ENCODE data around the gene TFF3. TPM values are rescaled to one million over a fixed set of nuclear protein-coding genes. Genes with fewer than 3 reads are reported as not detected.
A peak's percentile ranks its signal among the peaks of the same experiment; 100 is the strongest.

TFF3 gene
- total RNA-seq, 1 donor from 2014 or later = 31.9 TPM

GRCh38 chr21:42305707-42306147 lies 9.5 kb downstream of the TFF3 start:
- Histone ChIP-seq H3K36me3 (no peaks in the 10 kb centered on the region), H3K27me3 (no peaks in the 10 kb centered on the region), H3K4me3 (no peak overlapping the region), H3K9me3 (no peaks in the 10 kb centered on the region), H3K4me1 (peaks cover 5% of the 10 kb centered on the region), H3K27ac (no peak overlapping the region)
- TF ChIP-seq, protein P1, sequence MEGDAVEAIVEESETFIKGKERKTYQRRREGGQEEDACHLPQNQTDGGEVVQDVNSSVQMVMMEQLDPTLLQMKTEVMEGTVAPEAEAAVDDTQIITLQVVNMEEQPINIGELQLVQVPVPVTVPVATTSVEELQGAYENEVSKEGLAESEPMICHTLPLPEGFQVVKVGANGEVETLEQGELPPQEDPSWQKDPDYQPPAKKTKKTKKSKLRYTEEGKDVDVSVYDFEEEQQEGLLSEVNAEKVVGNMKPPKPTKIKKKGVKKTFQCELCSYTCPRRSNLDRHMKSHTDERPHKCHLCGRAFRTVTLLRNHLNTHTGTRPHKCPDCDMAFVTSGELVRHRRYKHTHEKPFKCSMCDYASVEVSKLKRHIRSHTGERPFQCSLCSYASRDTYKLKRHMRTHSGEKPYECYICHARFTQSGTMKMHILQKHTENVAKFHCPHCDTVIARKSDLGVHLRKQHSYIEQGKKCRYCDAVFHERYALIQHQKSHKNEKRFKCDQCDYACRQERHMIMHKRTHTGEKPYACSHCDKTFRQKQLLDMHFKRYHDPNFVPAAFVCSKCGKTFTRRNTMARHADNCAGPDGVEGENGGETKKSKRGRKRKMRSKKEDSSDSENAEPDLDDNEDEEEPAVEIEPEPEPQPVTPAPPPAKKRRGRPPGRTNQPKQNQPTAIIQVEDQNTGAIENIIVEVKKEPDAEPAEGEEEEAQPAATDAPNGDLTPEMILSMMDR (IDR thresholded peaks at IDR 0.05) = no peak
- TF ChIP-seq POLR2AphosphoS5 (IDR thresholded peaks at IDR 0.05; ENCODE audit: insufficient read depth in 1 of 2, low read depth in 1 of 2) (no peak), POLR2A (IDR thresholded peaks at IDR 0.05) (no peak)
- intact Hi-C loops (cut with DNase I) = no loop called here
- DNase-seq (ENCODE audit: extremely low spot score in 2 of 2) = no peak

GRCh38 chr21:42304556-42305454 lies 10.4 kb downstream of the TFF3 start:
- peaks cover 5% of the 10 kb centered on the region for H3K4me1 ChIP-seq
- H3K27ac ChIP-seq = no peak overlapping the region
- H3K9me3 ChIP-seq = no peaks in the 10 kb centered on the region
- intact Hi-C loops (cut with DNase I) = no loop called here
- no peak for TF ChIP-seq POLR2A (IDR thresholded peaks at IDR 0.05)
- TF ChIP-seq POLR2AphosphoS5 (IDR thresholded peaks at IDR 0.05; ENCODE audit: insufficient read depth in 1 of 2, low read depth in 1 of 2) = no peak
- TF ChIP-seq, protein P1 (IDR thresholded peaks at IDR 0.05) = no peak
- no peaks in the 10 kb centered on the region for H3K36me3 ChIP-seq
- DNase-seq (ENCODE audit: extremely low spot score in 2 of 2) = no peak
- H3K4me3 ChIP-seq = no peak overlapping the region
- no peaks in the 10 kb centered on the region for H3K27me3 ChIP-seq

DNA sequence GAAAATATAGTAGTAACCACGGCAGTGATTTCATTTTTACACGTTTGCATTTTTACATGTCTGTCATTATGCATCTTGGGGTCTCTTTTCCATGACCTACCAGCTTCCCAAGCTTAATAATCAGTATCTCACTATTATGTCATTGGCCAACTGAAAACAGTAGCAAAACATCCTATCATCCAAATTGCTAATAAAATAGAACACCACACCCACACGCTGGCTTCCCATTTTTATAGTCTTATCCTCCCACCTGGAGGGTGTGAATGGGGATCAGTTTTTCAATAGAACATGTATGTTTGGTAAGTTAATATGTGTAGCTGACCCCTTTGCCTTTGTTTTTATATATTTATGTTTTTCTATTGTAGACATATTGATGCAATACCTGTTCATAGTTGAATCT lies 11.8 kb downstream of the TFF3 start:
- H3K4me1 ChIP-seq = peaks cover 5% of the 10 kb centered on the region
- no peak overlapping the region for H3K4me3 ChIP-seq
- TF ChIP-seq POLR2AphosphoS5 (IDR thresholded peaks at IDR 0.05; ENCODE audit: insufficient read depth in 1 of 2, low read depth in 1 of 2) (no peak), POLR2A (IDR thresholded peaks at IDR 0.05) (no peak)
- TF ChIP-seq, protein P1 (IDR thresholded peaks at IDR 0.05) = no peak
- intact Hi-C loops (cut with DNase I) = no loop called here
- no peak for DNase-seq (ENCODE audit: extremely low spot score in 2 of 2)
- H3K36me3 ChIP-seq = no peaks in the 10 kb centered on the region
- no peak overlapping the region for H3K27ac ChIP-seq
- H3K9me3 ChIP-seq = no peaks in the 10 kb centered on the region
- H3K27me3 ChIP-seq = no peaks in the 10 kb centered on the region

DNA sequence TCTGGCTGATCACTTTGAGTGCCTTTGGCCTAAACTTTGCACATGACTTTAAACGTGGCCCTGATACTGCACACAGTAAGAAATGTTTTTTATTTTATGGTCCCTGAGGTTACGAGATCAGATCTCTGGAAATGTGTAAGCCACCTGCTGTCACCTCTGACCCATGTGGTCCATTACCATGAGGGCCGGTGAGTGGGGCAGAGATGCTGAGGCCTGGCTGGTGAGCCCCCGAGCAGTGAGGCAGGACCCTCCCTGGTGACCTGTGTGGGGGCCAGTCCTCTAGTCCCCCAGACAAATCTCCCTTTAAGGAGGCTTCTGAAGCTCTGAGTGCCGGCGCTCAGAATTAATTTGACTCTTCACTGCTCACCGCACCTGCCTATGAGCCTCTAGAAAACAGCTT lies 12.4 kb downstream of the TFF3 start:
- no peaks in the 10 kb centered on the region for H3K9me3 ChIP-seq
- TF ChIP-seq POLR2AphosphoS5 (IDR thresholded peaks at IDR 0.05; ENCODE audit: insufficient read depth in 1 of 2, low read depth in 1 of 2) = no peak
- TF ChIP-seq, protein P1 (IDR thresholded peaks at IDR 0.05) = no peak
- TF ChIP-seq POLR2A (IDR thresholded peaks at IDR 0.05) = no peak
- H3K27me3 ChIP-seq = no peaks in the 10 kb centered on the region
- peaks cover 5% of the 10 kb centered on the region for H3K4me1 ChIP-seq
- intact Hi-C loops (cut with DNase I) = no loop called here
- no peaks in the 10 kb centered on the region for H3K36me3 ChIP-seq
- peak overlapping the region; percentile 36 for H3K27ac ChIP-seq
- DNase-seq (ENCODE audit: extremely low spot score in 2 of 2) = no peak
- H3K4me3 ChIP-seq = no peak overlapping the region

DNA sequence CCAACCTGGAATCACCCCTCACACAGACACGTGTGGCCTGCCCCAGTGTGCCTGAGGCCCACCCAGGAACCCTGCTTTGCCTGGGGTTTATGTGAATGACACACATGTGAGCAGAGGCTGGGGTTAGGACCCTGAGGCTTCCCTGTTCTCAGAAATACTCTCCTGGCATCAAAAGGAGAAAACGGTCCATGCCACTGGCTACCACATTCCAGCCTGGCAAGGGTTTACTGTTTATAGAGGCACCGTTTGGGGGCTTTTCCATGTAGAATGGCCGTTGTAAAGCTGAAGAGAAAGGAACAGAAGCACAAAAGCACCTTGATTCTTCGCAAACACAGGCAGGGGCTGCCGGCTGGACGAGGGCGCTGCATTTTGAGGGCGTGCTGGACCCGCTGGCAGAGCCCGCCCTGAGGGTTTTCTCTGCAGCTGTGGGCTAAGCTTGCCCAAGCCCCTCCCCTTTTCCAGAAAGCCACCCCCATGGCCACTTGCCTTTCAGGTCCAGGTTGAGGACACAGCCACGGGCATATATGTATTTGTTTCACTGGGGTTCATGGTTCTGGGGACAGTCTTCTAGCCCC lies 13.0 kb downstream of the TFF3 start:
- Histone ChIP-seq H3K27me3 (no peaks in the 10 kb centered on the region), H3K4me1 (peaks cover 5% of the 10 kb centered on the region), H3K27ac (peak overlapping the region; percentile 36), H3K36me3 (no peaks in the 10 kb centered on the region), H3K9me3 (no peaks in the 10 kb centered on the region), H3K4me3 (no peak overlapping the region)
- DNase-seq (ENCODE audit: extremely low spot score in 2 of 2) = no peak
- TF ChIP-seq, protein P1 (IDR thresholded peaks at IDR 0.05) = no peak
- TF ChIP-seq POLR2AphosphoS5 (IDR thresholded peaks at IDR 0.05; ENCODE audit: insufficient read depth in 1 of 2, low read depth in 1 of 2) = no peak
- TF ChIP-seq POLR2A (IDR thresholded peaks at IDR 0.05) = no peak
- intact Hi-C loops (cut with DNase I) = no loop called here
